ENCODE data around the gene NEK7.

Gene NEK7

DNA sequence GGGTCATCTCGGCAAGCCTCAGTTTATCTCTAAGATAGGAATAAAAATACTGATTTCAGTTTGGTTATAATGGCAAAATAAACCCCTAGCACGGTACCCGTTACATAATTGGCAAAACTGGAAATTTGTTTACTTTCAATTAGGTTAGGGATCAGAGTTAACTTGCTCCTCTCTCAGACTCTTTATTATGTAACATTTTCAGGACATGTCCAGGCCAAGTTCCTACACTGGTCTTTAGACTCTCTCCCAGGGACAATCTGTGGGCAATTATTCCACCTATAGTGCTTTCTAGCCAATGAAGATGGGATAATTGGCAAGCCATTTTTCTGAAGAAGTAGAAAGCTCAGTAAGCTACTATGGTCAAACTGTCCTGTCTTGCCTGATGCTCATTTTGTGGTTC, 189.4 kb downstream of the NEK7 start:
- no peak for DNase-seq
- Histone ChIP-seq H3K4me1 (ENCODE audit: control insufficient read depth, insufficient read depth, low read length, poor library complexity, severe bottlenecking) (no peaks in the 10 kb centered on the region), H3K27me3 (replicated peaks; ENCODE audit: control insufficient read depth, insufficient read depth, low read length, poor library complexity, severe bottlenecking) (no peaks in the 10 kb centered on the region), H3K27ac (ENCODE audit: insufficient read depth, low read length, poor library complexity, severe bottlenecking) (no peak overlapping the region), H3K36me3 (ENCODE audit: control insufficient read depth, insufficient read depth, low read length) (no peaks in the 10 kb centered on the region), H3K4me3 (ENCODE audit: insufficient read depth, low read depth, low read length, poor library complexity, severe bottlenecking) (no peak overlapping the region), H3K9me3 (ENCODE audit: control insufficient read depth, low read length) (no peaks in the 10 kb centered on the region)

- H3K4me3 ChIP-seq (ENCODE audit: insufficient read depth, low read depth, low read length, poor library complexity, severe bottlenecking) = no peak overlapping the region
- H3K9me3 ChIP-seq (ENCODE audit: control insufficient read depth, low read length) = no peaks in the 10 kb centered on the region
- H3K36me3 ChIP-seq (ENCODE audit: control insufficient read depth, insufficient read depth, low read length) = no peaks in the 10 kb centered on the region
- H3K27ac ChIP-seq (ENCODE audit: insufficient read depth, low read length, poor library complexity, severe bottlenecking) = no peak overlapping the region
- no peak for DNase-seq
- H3K27me3 ChIP-seq (replicated peaks; ENCODE audit: control insufficient read depth, insufficient read depth, low read length, poor library complexity, severe bottlenecking) = no peaks in the 10 kb centered on the region
- H3K4me1 ChIP-seq (ENCODE audit: control insufficient read depth, insufficient read depth, low read length, poor library complexity, severe bottlenecking) = no peaks in the 10 kb centered on the region
These were observed 193.7 kb downstream of the NEK7 start for GRCh38 chr1:198350456-198350855.

GRCh38 chr1:198352975-198353695, 196.3 kb downstream of the NEK7 start:
- H3K36me3 ChIP-seq (ENCODE audit: control insufficient read depth, insufficient read depth, low read length) = no peaks in the 10 kb centered on the region
- no peak overlapping the region for H3K27ac ChIP-seq (ENCODE audit: insufficient read depth, low read length, poor library complexity, severe bottlenecking)
- H3K27me3 ChIP-seq (replicated peaks; ENCODE audit: control insufficient read depth, insufficient read depth, low read length, poor library complexity, severe bottlenecking) = no peaks in the 10 kb centered on the region
- H3K9me3 ChIP-seq (ENCODE audit: control insufficient read depth, low read length) = no peaks in the 10 kb centered on the region
- DNase-seq = no peak
- no peaks in the 10 kb centered on the region for H3K4me1 ChIP-seq (ENCODE audit: control insufficient read depth, insufficient read depth, low read length, poor library complexity, severe bottlenecking)
- H3K4me3 ChIP-seq (ENCODE audit: insufficient read depth, low read depth, low read length, poor library complexity, severe bottlenecking) = no peak overlapping the region

- Histone ChIP-seq H3K9me3 (ENCODE audit: control insufficient read depth, low read length) (no peaks in the 10 kb centered on the region), H3K27ac (ENCODE audit: insufficient read depth, low read length, poor library complexity, severe bottlenecking) (no peak overlapping the region), H3K36me3 (ENCODE audit: control insufficient read depth, insufficient read depth, low read length) (no peaks in the 10 kb centered on the region), H3K4me3 (ENCODE audit: insufficient read depth, low read depth, low read length, poor library complexity, severe bottlenecking) (no peak overlapping the region), H3K27me3 (replicated peaks; ENCODE audit: control insufficient read depth, insufficient read depth, low read length, poor library complexity, severe bottlenecking) (no peaks in the 10 kb centered on the region), H3K4me1 (ENCODE audit: control insufficient read depth, insufficient read depth, low read length, poor library complexity, severe bottlenecking) (no peaks in the 10 kb centered on the region)
- DNase-seq = no peak
These were observed 201.1 kb downstream of the NEK7 start for GRCh38 chr1:198357937-198358336.

DNA sequence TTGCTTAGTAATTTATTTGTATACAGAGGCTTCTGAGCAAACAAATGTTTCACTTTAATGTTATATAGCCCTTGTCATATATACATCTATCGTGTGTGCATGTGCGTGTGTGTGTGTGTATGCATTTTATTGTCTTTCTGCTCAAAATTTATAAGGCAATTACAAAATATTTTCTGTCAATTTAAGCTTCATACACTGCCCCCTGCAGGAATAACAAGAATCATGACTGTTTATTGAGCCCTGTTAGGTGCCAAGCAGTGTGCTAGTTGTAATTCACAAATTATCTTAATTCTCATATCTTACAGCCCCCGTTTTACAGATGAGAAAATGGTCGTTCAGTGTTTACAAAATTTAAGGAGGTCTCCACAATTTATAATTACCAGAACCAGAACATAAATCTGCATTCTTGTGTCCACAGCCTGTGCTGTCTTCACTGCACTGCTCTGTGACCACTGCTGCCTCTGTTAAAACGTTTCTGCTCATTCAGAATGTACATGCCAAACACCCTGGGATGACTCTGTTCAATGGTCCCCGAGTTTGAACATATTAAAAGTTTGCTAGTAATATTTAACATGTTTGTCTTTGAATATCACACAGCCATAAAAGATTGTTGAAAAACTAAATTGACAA, 202.3 kb downstream of the NEK7 start:
- no peak overlapping the region for H3K4me3 ChIP-seq (ENCODE audit: insufficient read depth, low read depth, low read length, poor library complexity, severe bottlenecking)
- no peaks in the 10 kb centered on the region for H3K9me3 ChIP-seq (ENCODE audit: control insufficient read depth, low read length)
- no peak for DNase-seq

DNA sequence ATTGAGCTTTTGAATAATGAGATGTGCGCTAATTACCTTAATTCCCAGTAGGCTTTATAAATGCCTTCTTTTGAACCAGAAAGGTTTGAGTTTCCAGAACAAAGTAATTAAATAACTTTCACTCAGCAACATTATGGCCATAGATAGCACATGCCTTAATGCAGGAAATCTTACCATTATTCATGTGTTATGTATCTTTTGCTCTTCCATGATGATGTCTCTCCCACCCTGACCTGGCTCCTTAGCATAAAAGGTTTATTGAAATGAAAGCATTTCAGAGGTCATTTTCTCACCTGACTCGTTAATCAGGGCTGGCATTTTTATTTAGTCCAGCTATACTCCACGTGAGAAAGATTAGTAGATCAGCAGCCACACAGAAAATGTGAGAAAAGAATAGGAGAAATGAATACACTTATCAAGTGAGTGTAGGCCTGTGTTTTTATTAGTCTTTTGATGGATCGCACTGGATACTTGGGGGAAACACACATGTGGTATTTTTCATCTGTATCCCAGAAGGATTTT, 203.5 kb downstream of the NEK7 start:
- no peak for DNase-seq

More for the DNA sequence above, 202.3 kb downstream of the NEK7 start:
- no peak overlapping the region for H3K27ac ChIP-seq (ENCODE audit: insufficient read depth, low read length, poor library complexity, severe bottlenecking)
- no peaks in the 10 kb centered on the region for H3K27me3 ChIP-seq (replicated peaks; ENCODE audit: control insufficient read depth, insufficient read depth, low read length, poor library complexity, severe bottlenecking)
- no peaks in the 10 kb centered on the region for H3K36me3 ChIP-seq (ENCODE audit: control insufficient read depth, insufficient read depth, low read length)
- H3K4me1 ChIP-seq (ENCODE audit: control insufficient read depth, insufficient read depth, low read length, poor library complexity, severe bottlenecking) = no peaks in the 10 kb centered on the region

DNA sequence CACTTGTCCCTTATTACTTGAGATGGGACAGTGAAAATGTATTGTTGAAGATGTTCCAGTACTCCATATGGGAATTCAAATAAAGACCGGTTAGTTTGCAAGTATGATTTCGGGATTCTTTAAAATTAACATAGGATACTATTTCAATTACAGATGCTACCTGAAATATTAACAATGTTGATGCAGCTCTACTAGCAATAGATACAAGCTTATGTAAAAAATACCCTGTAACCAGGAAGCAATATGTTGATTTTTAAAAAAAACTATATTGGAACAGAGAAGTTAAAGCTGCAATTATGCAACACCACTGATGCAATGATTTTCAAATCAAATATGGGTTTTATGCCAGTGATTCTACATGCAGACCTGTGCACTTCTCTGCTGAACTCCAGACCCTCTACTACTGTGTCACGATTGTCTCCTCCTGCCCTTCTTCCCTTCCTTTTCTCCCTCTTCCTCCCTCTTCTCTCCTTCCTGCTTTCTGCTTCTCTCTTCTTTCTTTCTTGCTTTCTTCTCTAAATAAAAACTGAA, 204.5 kb downstream of the NEK7 start:
- Histone ChIP-seq H3K9me3 (ENCODE audit: control insufficient read depth, low read length) (no peaks in the 10 kb centered on the region), H3K27ac (ENCODE audit: insufficient read depth, low read length, poor library complexity, severe bottlenecking) (no peak overlapping the region), H3K4me3 (ENCODE audit: insufficient read depth, low read depth, low read length, poor library complexity, severe bottlenecking) (no peak overlapping the region), H3K27me3 (replicated peaks; ENCODE audit: control insufficient read depth, insufficient read depth, low read length, poor library complexity, severe bottlenecking) (no peaks in the 10 kb centered on the region), H3K4me1 (ENCODE audit: control insufficient read depth, insufficient read depth, low read length, poor library complexity, severe bottlenecking) (no peaks in the 10 kb centered on the region), H3K36me3 (ENCODE audit: control insufficient read depth, insufficient read depth, low read length) (no peaks in the 10 kb centered on the region)
- DNase-seq = no peak

More for the DNA sequence above, 203.5 kb downstream of the NEK7 start:
- H3K9me3 ChIP-seq (ENCODE audit: control insufficient read depth, low read length) = no peaks in the 10 kb centered on the region
- H3K4me1 ChIP-seq (ENCODE audit: control insufficient read depth, insufficient read depth, low read length, poor library complexity, severe bottlenecking) = no peaks in the 10 kb centered on the region
- H3K36me3 ChIP-seq (ENCODE audit: control insufficient read depth, insufficient read depth, low read length) = no peaks in the 10 kb centered on the region
- H3K27me3 ChIP-seq (replicated peaks; ENCODE audit: control insufficient read depth, insufficient read depth, low read length, poor library complexity, severe bottlenecking) = no peaks in the 10 kb centered on the region
- no peak overlapping the region for H3K27ac ChIP-seq (ENCODE audit: insufficient read depth, low read length, poor library complexity, severe bottlenecking)
- H3K4me3 ChIP-seq (ENCODE audit: insufficient read depth, low read depth, low read length, poor library complexity, severe bottlenecking) = no peak overlapping the region

DNA sequence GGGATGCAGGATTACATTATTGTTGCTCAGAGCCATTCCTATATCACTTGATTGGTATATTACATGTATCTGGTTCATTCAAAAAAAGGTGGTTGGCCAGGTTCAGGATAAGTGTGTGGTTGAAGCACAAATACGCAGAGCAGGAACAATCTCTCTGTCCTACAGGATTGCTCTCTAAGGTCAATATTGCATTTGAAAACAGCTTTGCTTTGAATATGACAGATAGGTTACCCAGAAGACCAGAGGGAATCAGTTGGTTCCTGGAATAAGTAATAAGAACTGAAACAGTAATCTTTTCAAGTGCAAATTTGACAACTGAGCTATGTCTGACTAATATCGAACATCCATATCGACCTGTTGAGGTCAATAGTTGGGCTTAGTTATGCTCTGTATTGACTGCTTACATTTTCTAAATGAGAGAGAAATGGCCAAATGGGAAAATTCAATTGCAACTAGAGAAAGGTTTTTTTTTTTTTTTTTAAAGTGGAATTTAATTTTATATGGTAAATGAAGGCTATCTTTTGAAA, 206.9 kb downstream of the NEK7 start:
- no peak for DNase-seq
- no peaks in the 10 kb centered on the region for H3K27me3 ChIP-seq (replicated peaks; ENCODE audit: control insufficient read depth, insufficient read depth, low read length, poor library complexity, severe bottlenecking)

DNA sequence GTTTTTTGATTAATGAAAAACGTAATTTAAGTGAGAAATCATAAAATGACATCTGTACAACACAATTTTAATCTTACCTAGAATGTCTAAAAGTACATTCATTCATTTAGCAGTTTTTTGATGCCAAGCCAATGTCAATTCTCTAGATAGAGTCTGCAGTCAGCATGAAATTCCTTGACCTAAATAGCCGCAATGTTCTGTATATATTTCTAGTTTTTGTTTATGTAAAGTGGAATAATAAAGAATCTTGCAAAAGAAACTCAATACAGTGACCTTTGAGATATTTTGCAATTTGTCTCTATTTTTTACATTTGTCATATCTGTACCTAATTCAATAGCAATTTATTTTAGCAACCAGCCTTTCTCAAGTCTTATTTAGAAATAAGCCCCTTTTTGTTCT, 207.7 kb downstream of the NEK7 start:
- DNase-seq = no peak
- no peaks in the 10 kb centered on the region for H3K36me3 ChIP-seq (ENCODE audit: control insufficient read depth, insufficient read depth, low read length)

More for the DNA sequence above, 206.9 kb downstream of the NEK7 start:
- Histone ChIP-seq H3K4me1 (ENCODE audit: control insufficient read depth, insufficient read depth, low read length, poor library complexity, severe bottlenecking) (no peaks in the 10 kb centered on the region), H3K36me3 (ENCODE audit: control insufficient read depth, insufficient read depth, low read length) (no peaks in the 10 kb centered on the region), H3K9me3 (ENCODE audit: control insufficient read depth, low read length) (no peaks in the 10 kb centered on the region), H3K4me3 (ENCODE audit: insufficient read depth, low read depth, low read length, poor library complexity, severe bottlenecking) (no peak overlapping the region), H3K27ac (ENCODE audit: insufficient read depth, low read length, poor library complexity, severe bottlenecking) (no peak overlapping the region)

DNA sequence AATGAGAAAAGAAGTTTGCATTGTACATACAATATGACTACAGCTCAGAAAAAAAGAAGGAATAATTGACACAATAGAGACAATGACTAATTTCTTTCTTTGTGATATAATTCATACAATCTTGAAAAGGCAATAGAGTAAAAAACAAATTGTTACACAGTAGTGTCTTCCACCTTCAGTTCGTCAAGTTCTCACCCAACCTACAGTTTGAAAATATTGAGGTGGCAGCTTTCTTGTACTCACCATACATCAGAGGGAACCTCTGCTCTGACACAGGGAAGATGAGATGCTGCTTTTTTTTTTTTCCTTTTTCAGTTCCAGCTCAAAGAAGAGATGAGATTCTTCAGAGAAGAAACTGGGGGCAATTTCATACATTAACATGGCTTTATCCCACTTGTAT, 210.5 kb downstream of the NEK7 start:
- H3K9me3 ChIP-seq (ENCODE audit: control insufficient read depth, low read length) = no peaks in the 10 kb centered on the region
- no peak overlapping the region for H3K27ac ChIP-seq (ENCODE audit: insufficient read depth, low read length, poor library complexity, severe bottlenecking)
- no peaks in the 10 kb centered on the region for H3K4me1 ChIP-seq (ENCODE audit: control insufficient read depth, insufficient read depth, low read length, poor library complexity, severe bottlenecking)

More for the DNA sequence above, 207.7 kb downstream of the NEK7 start:
- Histone ChIP-seq H3K4me1 (ENCODE audit: control insufficient read depth, insufficient read depth, low read length, poor library complexity, severe bottlenecking) (no peaks in the 10 kb centered on the region), H3K4me3 (ENCODE audit: insufficient read depth, low read depth, low read length, poor library complexity, severe bottlenecking) (no peak overlapping the region), H3K27me3 (replicated peaks; ENCODE audit: control insufficient read depth, insufficient read depth, low read length, poor library complexity, severe bottlenecking) (no peaks in the 10 kb centered on the region), H3K9me3 (ENCODE audit: control insufficient read depth, low read length) (no peaks in the 10 kb centered on the region), H3K27ac (ENCODE audit: insufficient read depth, low read length, poor library complexity, severe bottlenecking) (no peak overlapping the region)

More for the DNA sequence above, 210.5 kb downstream of the NEK7 start:
- H3K4me3 ChIP-seq (ENCODE audit: insufficient read depth, low read depth, low read length, poor library complexity, severe bottlenecking) = no peak overlapping the region
- H3K27me3 ChIP-seq (replicated peaks; ENCODE audit: control insufficient read depth, insufficient read depth, low read length, poor library complexity, severe bottlenecking) = no peaks in the 10 kb centered on the region
- DNase-seq = no peak
- no peaks in the 10 kb centered on the region for H3K36me3 ChIP-seq (ENCODE audit: control insufficient read depth, insufficient read depth, low read length)

Measured in effector memory CD4-positive, alpha-beta T cell (primary cell).